ENCODE results near the gene NEURL3.

Gene NEURL3

DNA sequence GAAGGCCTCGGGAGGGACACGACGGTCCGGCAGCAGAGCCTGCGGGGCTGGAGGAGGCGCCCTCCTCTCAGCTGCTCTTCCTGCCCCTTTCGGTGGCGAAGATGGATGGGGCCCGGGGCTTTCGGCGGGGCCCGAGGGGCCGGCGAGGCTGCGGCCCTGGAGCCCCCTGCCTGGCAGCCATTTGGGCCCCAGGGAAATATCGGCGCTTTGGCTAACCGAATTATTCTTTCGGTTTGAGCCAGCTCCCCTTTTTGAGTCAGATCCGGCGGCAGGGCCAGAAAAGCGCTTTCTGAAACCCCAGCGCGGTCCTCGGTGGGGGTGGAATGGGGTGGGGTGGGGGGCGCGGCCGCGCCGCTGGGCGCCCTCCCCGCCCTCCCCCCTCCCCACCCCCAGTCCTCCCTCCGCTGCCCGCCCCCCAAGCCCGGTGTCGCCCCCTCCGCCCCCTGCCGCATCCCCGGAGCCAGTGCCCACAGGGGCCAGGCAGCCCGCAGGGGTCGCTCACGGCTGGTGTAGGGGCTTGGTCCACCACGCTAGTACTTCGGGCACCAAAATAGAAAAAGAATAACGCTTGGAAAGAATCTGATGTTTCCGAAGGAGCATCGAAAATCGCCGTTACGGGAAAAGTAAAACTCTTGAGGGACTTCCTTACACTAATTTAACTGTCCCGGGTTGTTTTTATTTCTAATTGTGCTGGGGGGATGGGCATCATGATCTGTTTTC is 22.3 kb upstream of the NEURL3 start:
- no peak for DNase-seq (ENCODE audit: low read depth, low spot score)

DNA sequence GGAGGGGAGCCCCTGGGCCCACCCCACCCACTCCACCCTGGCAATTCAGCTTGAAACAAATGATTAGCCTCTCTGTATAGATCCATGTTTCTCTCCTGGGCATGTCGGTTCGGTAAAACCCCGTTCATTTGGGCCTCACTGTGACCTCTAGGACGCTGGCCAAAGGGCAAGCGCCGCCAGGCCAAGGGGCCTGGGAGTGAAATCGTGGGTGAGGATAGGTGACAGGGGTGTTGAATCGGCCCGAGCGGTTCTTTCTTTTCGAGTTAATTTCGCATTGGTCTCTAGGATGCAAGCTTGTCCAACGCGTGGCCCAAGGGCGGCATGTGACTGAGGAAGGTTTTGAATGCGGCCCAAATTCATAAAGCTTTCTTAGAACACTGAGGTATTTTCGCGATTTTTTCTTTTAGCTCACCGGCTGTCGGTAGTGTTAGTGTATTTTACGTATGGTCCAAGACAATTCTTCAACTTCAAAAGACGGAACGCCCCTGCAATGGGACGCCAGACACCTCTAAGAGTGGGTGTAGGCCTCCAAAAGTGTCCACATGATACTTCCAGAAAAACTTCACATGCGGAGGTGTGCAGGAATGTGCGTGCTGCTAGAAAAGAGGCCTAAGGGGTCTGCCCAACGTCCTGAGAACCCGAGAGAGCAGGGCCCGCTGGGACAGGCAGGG is 21.6 kb upstream of the NEURL3 start:
- DNase-seq (ENCODE audit: low read depth, low spot score), result no peak

GRCh38 chr2:96526101-96526591 is 21.0 kb upstream of the NEURL3 start:
- no peak for DNase-seq (ENCODE audit: low read depth, low spot score)

DNA sequence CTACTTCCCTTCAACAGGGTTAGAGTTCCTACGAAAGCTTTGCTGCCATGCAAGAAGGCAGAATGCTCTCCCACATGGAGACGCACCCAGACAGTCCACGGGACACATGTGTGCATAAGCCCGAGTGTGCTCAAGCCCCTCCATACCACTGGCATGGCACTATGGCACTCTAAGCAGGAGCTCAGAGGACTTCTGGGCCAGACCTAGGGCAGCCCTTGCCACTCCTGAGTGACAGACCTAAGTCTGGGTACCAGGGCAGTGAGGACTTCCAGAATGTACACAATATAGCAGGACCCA is 20.0 kb upstream of the NEURL3 start:
- no peak for DNase-seq (ENCODE audit: low read depth, low spot score)

GRCh38 chr2:96524482-96525210 is 19.5 kb upstream of the NEURL3 start:
- no peak for DNase-seq (ENCODE audit: low read depth, low spot score)

- DNase-seq (ENCODE audit: low read depth, low spot score), result no peak
These were observed 18.7 kb upstream of the NEURL3 start for GRCh38 chr2:96523659-96524481.

DNA sequence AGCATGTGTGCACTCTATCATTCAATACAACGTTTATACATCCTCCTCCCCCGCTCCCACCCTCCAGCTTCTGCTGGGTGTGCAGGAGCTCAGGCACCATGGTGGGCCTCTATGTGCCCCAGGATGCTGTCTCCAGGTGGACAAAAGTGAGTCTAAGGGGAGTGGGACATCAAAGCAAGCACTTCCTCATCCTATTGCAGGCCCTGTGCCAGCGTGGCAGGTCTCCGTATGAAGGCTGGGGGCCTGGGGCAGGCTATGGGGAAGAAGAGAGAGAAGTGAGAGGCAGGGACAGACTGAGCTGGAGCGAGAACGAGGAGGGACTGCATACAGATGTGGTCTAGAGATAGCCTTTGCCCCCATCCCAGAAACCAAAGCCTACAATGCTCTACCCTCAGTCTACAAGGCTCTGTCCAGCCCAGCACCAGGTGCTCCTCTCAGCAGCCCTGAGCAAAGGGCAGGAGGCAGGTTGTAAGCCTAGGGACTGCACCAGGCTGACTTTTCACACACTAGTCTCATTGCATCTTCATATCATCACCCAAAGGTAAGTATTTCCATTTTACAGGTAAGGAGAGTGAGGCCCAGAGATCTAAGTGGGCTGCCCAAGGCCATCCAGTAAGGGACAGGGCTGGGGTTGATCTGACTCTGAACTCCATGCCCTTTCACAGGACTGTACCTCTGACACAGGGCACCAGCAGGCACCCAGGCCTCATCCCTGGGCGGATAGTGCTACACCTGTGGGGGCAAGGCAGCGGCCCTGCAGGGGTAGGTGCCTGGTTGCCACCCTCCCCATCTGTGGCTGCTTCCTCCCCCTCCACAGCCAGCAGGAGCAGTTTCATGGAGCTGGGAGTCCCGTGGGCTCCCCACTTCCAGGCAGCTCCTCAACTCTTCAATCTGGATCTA is 17.4 kb upstream of the NEURL3 start:
- DNase-seq (ENCODE audit: low read depth, low spot score), result no peak

- DNase-seq (ENCODE audit: low read depth, low spot score), result no peak
These were observed 16.1 kb upstream of the NEURL3 start for GRCh38 chr2:96521219-96521618.

- no peak for DNase-seq (ENCODE audit: low read depth, low spot score)
These were observed 15.5 kb upstream of the NEURL3 start for GRCh38 chr2:96520697-96521096.

DNA sequence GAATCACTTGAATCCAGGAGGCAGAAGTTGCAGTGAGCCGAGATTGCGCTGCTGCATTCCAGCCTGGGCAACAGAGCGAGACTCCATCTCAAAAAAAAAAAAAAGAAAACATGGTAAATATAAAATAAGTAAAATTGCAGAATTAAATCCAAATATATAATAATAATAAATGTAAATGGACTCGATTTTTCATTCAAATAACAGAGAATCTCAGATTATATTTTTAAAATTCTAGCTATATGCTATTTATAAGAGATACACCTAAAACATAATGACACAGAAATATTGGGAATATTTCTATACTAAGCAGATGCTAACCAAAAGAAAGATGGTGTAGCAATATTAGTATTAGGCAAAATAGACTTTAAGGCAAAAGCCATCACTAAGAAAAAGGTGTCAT is 15.1 kb upstream of the NEURL3 start:
- DNase-seq (ENCODE audit: low read depth, low spot score), result no peak

DNA sequence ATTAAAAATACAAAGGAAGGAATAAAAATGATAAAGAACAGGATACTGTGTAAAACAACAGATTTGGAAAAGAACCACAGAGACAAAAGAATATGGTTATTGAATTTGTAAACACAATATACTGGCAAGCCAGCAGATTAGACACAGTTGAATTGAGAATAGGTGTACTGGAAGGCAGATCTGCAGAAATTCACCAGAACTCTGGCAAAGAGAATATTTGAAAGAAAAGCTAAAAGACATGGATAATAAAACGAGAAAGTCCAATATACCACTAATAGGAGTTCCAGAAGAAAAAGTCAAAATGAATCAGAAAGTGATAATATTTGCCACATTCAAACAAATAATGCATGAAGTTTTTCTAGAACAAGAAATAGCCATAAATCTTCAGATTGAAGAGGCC is 11.9 kb upstream of the NEURL3 start:
- no peak for DNase-seq (ENCODE audit: low read depth, low spot score)

GRCh38 chr2:96514521-96514920 is 9.4 kb upstream of the NEURL3 start:
- DNase-seq (ENCODE audit: low read depth, low spot score), result no peak

- DNase-seq (ENCODE audit: low read depth, low spot score), result no peak
These were observed 7.2 kb upstream of the NEURL3 start for GRCh38 chr2:96512341-96512740.

- no peak for DNase-seq (ENCODE audit: low read depth, low spot score)
These were observed 6.7 kb upstream of the NEURL3 start for GRCh38 chr2:96511851-96512250.

DNA sequence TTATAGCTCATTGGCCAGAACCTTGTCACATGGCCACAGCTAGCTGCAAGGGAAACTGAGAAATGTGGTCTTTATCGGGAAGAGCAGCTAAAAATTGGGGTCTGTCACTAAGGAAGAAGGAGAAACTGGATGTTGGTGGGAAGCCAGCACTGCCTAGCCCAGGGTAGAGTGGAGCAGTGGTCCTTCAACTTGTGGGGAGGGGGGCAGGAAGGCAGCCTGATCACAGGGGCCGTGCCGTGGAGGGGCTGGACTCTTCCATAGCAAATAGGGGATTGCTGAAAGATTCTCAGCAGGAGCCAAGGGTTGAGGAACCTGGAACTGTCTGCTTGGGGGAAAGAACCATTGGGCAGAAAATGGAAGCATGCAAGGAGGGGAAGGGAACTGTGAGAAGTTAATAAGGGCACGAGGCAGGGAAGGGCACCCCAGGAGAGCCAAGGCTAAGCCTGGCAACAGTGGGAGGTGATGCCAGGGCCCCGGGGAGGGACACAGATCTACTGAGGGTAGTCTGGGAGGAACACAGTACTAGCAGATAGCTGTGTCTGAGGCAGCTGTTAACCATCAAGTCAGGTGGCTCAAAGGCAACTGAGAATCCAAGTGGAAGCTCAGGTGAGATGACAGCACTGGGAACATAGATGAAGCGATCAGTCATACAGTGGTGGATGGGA is 5.9 kb upstream of the NEURL3 start:
- no peak for DNase-seq (ENCODE audit: low read depth, low spot score)

DNA sequence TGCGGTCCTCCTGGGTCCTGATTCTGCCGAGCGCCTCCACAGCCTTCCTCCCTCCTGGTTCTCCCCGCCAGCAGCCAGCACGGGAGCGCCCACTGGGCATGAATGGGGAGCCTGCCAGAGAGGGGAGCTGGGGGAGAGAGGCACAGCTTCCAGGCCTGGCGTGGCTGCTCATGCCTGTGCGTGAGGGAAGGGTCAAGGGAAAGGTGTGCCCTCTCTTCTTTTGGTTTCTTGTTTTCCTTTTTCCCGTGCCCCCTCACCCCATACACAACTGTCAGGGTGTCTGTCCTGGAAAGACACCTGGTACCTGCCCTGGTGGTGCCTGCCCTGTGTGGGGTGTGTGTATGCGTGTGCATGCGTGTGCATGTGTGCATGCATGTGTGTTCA is 4.7 kb upstream of the NEURL3 start:
- no peak for DNase-seq (ENCODE audit: low read depth, low spot score)

DNA sequence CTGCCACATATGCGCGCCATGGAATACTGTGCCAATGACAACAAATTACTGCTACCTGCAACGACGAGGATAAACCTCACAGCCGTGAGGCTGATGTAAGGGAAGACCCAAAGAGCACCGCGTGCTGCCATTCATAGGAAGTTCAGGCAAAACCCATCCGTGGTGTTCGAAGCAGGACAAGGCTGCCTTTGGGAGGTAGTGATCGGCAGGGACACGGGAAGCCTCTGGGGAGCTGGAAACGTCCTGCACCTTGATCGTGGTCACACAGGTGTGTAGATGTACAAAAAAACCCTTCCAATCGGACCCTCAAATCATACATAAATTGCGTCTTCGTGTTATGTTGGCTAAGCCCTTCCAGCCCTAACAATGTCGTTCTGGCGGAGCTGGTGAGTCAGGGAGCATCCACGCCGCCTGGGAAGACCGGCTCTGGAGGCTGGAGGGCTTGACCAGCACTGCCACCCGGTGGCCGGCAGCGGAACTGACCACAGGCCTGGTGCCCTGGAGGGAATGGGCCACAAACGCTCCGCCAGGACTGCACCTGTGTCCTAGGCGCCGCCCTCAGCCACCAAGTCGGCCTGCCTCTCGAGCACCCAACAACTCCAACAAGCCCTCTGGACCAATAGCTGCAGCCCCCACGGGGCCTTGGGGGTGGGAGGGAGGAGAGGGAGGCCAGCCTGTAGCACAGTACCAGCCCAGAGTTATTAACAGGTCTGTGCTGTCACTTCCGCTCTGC is 4.1 kb upstream of the NEURL3 start:
- peak; percentile 41 for DNase-seq (ENCODE audit: low read depth, low spot score)

- no peak for DNase-seq (ENCODE audit: low read depth, low spot score)
These were observed 3.5 kb upstream of the NEURL3 start for GRCh38 chr2:96508521-96509113.

- DNase-seq (ENCODE audit: low read depth, low spot score), result no peak
These were observed 2.9 kb upstream of the NEURL3 start for GRCh38 chr2:96507957-96508520.

Measured in brain pericyte (primary cell).